Erythroblast (primary cell): ENCODE results near the gene MAP2.

Experiments used
- DNase-seq, 2 experiments: peaks; one replicate each; lab custom pipeline; 2025; lab: John Stamatoyannopoulos, UW
- GATA1 ChIP-seq: IDR thresholded peaks from 2 replicates; pipeline ENCODE4 v1.6.1; 2011; ENCODE audit warnings: low read depth, mild to moderate bottlenecking, control low read depth, low read length, moderate library complexity
- POLR2A ChIP-seq: IDR thresholded peaks from 2 replicates; pipeline ENCODE4 v1.6.1; 2011; ENCODE audit warnings: mild to moderate bottlenecking, low read length

Gene MAP2

GRCh38 chr2:209702775-209703174 is 278.9 kb downstream of the MAP2 start:
- no peak for TF ChIP-seq POLR2A
- no peak for DNase-seq

GRCh38 chr2:209713219-209713618 is 289.4 kb downstream of the MAP2 start:
- TF ChIP-seq GATA1: no peak
- no peak for DNase-seq

GRCh38 chr2:209719034-209719433 is 295.2 kb downstream of the MAP2 start:
- no peak for DNase-seq
- TF ChIP-seq GATA1 (no peak), POLR2A (no peak)

- no peak for DNase-seq
- TF ChIP-seq GATA1 (no peak), POLR2A (no peak)
Measured at GRCh38 chr2:209721497-209721896, 297.6 kb downstream of the MAP2 start.

- no peak for TF ChIP-seq POLR2A
- TF ChIP-seq GATA1: no peak
- DNase-seq: no peak
Measured at GRCh38 chr2:209726311-209726710, 302.5 kb downstream of the MAP2 start.

DNA sequence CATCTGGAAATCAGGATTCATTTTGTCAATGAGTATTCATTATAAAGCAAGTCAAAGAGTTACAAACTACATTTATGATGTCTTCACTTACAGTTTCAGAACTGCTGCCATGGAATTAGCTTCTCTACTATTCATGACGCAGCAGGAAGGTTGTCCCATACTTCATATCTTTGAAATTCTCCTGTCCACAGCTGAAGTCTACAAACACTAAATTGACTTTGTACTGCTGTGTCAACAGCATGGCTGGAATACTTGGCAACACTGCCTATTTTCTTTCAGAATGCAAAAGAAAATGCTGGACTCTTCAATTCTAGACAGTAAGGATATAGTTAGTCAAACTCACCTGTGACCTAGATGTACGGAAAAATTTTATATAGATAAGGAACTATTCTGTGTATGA is 303.2 kb downstream of the MAP2 start:
- no peak for TF ChIP-seq POLR2A
- TF ChIP-seq GATA1: no peak
- no peak for DNase-seq

- no peak for DNase-seq
- TF ChIP-seq POLR2A (no peak), GATA1 (no peak)
Measured at GRCh38 chr2:209734805-209735204, 311.0 kb downstream of the MAP2 start.

DNA sequence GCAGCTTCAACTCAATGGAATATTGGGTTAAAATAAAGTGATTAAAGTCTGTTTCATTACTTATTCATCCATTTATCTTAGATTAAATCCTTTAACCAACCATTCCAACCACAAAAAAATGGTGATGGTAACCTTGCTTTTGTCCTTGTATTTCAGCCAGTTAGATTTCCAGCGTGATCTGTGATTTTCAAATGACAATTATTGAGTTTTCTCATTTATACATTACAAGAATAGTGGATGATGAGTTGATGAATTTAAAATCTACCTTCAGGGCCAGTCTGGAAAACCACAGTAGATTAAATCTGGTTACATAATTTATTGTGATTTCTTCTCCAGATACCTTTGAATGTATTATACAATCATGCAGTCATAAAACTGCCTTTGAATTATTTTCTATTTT is 318.1 kb downstream of the MAP2 start:
- TF ChIP-seq POLR2A: no peak
- no peak for TF ChIP-seq GATA1
- DNase-seq: no peak

GRCh38 chr2:209753020-209753419 is 329.2 kb downstream of the MAP2 start:
- TF ChIP-seq GATA1 (no peak), POLR2A (no peak)
- no peak for DNase-seq

DNA sequence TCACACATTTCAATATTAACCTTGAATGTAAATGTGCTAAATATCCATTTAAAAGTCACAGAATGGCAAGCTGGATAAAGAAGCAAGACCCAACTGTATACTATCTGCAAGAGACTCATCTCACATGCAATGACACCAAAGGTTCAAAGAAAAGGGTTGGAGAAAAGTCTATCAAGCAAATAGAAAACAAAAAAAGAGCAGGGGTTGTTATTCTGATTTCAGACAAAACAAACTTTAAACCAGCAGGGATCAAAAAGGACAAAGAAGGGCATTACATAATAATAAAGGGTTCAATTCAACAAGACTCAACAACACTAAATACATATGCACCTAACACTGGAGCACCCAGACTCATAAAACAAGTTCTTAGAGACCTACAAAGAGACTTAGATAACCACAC is 333.3 kb downstream of the MAP2 start:
- no peak for DNase-seq
- no peak for TF ChIP-seq GATA1
- TF ChIP-seq POLR2A: no peak

GRCh38 chr2:209761566-209761965 is 337.7 kb downstream of the MAP2 start:
- no peak for DNase-seq
- TF ChIP-seq GATA1 (no peak), POLR2A (no peak)

DNA sequence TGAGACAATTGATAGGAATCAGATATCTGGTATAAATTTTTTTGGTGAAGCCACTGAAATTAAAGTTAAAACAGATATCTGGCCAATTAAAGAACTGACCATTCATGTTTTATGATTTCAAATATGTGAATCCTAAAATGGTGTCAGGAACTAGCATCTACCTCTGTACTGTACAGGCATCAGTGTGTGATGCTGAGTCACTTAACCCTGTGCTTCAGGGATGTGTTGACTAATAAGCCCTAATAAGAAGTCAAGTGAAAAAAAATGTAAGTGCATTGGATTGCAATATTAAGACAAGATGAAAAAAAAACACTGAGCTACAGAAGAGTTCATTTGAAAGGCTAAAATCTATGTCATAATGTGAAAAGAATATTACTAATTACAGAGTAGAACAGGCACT is 338.7 kb downstream of the MAP2 start:
- DNase-seq: no peak
- no peak for TF ChIP-seq GATA1
- no peak for TF ChIP-seq POLR2A

DNA sequence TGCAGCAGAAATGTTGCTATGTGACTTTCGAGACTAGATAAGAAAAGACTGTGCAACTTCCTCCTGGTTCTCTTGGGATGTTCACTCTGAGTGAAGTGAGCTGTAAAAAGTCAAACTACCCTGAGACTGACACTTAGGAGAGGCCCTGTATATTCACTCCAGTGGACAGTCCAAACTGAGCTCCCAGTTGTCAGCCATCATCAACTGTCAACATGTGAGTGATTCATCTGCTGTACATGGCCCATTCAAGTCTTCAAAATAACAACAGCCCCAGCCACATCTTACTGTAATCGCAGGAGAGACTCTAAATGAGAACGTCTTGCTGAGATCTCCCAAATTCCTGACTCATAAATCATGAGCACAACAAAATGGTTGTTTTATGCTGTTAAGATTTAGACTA is 339.3 kb downstream of the MAP2 start:
- no peak for DNase-seq
- TF ChIP-seq GATA1 (no peak), POLR2A (no peak)

DNA sequence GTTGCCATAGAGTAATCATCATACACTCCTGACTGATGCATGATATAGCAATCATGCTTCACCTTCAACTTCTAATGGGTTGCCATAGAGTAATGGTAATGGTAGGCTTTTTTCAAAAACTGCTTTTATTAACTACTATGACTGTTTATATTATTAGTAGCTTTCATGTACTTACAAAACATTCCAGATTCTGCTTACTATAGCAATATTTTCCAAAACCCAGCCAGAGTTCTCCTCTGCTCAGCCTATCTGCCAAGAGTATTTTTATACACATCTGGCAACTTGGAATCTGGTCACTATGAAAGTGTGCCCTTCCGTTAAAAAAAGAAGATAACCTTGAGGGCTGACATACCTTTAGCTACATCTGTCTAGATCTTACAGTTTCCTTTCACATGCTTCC is 342.8 kb downstream of the MAP2 start:
- no peak for DNase-seq
- TF ChIP-seq GATA1: no peak
- TF ChIP-seq POLR2A: no peak

DNA sequence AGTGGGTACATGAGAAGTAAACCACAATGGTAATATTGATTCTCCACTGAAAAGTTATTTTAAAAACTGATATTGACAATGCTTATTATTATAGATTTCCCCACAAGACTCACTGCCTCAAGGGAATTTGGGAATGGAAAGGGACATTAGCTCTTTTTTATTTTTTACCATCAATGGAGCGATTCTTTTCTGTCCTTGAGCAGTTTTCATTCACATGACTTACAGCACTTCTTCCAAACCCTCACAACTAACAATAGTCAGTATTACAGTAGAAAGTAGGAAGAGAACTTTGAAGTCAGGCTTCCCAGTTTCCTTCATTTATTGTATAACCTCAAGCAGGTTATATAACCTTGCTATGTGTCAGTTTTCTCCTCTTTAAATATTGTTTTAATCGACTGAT is 343.5 kb downstream of the MAP2 start:
- TF ChIP-seq POLR2A (no peak), GATA1 (no peak)
- DNase-seq: no peak

DNA sequence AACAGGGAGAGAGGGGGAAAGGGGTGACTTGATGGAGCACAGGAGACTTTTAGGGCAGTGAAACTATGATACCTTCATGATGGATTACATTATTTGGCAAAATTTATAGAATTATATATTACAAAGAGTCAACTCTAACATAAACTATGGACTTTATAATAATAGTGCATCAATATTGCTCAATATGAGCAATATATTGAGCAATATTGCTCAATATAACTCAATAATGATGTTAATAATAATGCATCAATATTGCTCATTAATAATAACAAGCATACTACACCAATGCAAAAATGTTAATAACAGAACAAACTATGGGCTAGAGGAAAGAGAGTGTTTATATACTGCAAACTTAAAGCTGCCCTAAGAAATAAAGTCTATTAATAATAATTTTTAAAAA is 344.7 kb downstream of the MAP2 start:
- DNase-seq: no peak
- TF ChIP-seq POLR2A: no peak
- no peak for TF ChIP-seq GATA1
